Gastrocnemius medialis (tissue), 4 donors: ENCODE data around the gene MRPL2. TPM values are rescaled to one million over a fixed set of nuclear protein-coding genes. Genes with fewer than 3 reads are reported as not detected.
A peak's percentile ranks its signal among the peaks of the same experiment; 100 is the strongest.

ENCODE experiments used
- ATAC-seq, 2 donors: fragments of 150-250 bp; one replicate each; pipeline ENCODE4 v1.9.1; 2016
- DNase-seq, 2 donors: peaks; one replicate each; pipeline ENCODE4 v3.0.0-alpha.2; 2019
- H3K27ac ChIP-seq, 4 donors: fragments of 200-600 bp; sonication (generic); 1 replicate in 1 of 4; 2 replicates in 3 of 4; pipeline ENCODE4 v1.5.1; 2016 to 2018; ENCODE audit warnings: mild to moderate bottlenecking in 2 of 4, moderate library complexity in 1 of 4
- H3K27me3 ChIP-seq, 3 donors: fragments of 200-600 bp; sonication (generic) in 2 of 3; 1 replicate in 1 of 3; 2 replicates in 2 of 3; pipeline versions ENCODE4 v1.5.1 to v1.6.0; 2016 to 2019; ENCODE audit warnings: mild to moderate bottlenecking in 1 of 3, moderate library complexity in 1 of 3
- H3K36me3 ChIP-seq, 2 donors: fragments of 200-600 bp; sonication (generic) in 1 of 2; one replicate each; pipeline ENCODE4 v1.5.1; 2017 to 2018
- H3K4me1 ChIP-seq, 2 donors: fragments of 200-600 bp; sonication (generic) in 1 of 2; one replicate each; pipeline ENCODE4 v1.5.1; 2016 to 2017; ENCODE audit warnings: mild to moderate bottlenecking in 2 of 2
- H3K4me3 ChIP-seq, 4 donors: fragments of 200-600 bp; sonication (generic) in 3 of 4; 1 replicate in 1 of 4; 2 replicates in 3 of 4; pipeline ENCODE4 v1.5.1; 2016 to 2019; ENCODE audit warnings: mild to moderate bottlenecking in 2 of 4
- H3K9me3 ChIP-seq, 3 donors: fragments of 200-600 bp; sonication (generic) in 2 of 3; 1 replicate in 1 of 3; 2 replicates in 2 of 3; pipeline ENCODE4 v1.5.1; 2016 to 2019
- CTCF ChIP-seq, 5 experiments: fragments of 450-650 bp in 3 of 5; fragments of 200-600 bp in 2 of 5; sonication (generic) in 2 of 5; IDR thresholded peaks in 4 of 5; conservative IDR thresholded peaks in 1 of 5; 1 replicate in 4 of 5; 2 replicates in 1 of 5; pipeline ENCODE4 v1.5.1; 2016 to 2019; ENCODE audit warnings: antibody characterized with exemption in 5 of 5, mild to moderate bottlenecking in 3 of 5, moderate library complexity in 3 of 5
- POLR2A ChIP-seq, 2 donors: fragments of 450-650 bp; IDR thresholded peaks; one replicate each; pipeline ENCODE4 v1.6.1; 2017; ENCODE audit warnings: antibody characterized with exemption in 2 of 2, mild to moderate bottlenecking in 2 of 2, moderate library complexity in 2 of 2
- in situ Hi-C, 4 donors: fragments of 200-750 bp; cut with MboI; loops; one replicate each; pipeline versions ENCODE4 v1.15.0 to v1.8.0; 2017; ENCODE audit warnings: low sequenced_read_pairs in 4 of 4
- intact Hi-C: fragments of 100-400 bp; cut with DNase I; formaldehyde crosslinking; loops from one replicate; pipeline ENCODE4 v1.15.1; 2023; ENCODE audit warnings: low total_unique reads
- total RNA-seq, 4 donors: library from RNA; depleted of rRNA; stranded (reverse); fragments of >200 nt; gene quantifications; one replicate each; pipeline versions ENCODE4 v1.1.0 to v1.2.3, GENCODE V29; 2016

MRPL2 gene
- total RNA-seq, result 10 to 100 TPM; 34.1 to 64.9 (median 41.1) TPM

- ATAC-seq (peak; percentile 94 to 97), DNase-seq (peak; percentile 99)
- Histone ChIP-seq H3K4me3 (peak within 1 kb of the TSS; percentile 87 to 98 (median 92)), H3K36me3 (peaks cover 0 to 46% of the 10 kb centered on the region in 2 donors), H3K27ac (peak within 1 kb of the TSS; percentile 90 to 99 (median 95)), H3K4me1 (peaks cover 24 to 30% of the 10 kb centered on the region in 2 donors), H3K27me3 (no peaks in the 10 kb centered on the region), H3K9me3 (no peaks in the 10 kb centered on the region)
- in situ Hi-C loops (no loop called here), intact Hi-C loops (loop anchor here (1.0 to 10.0 kb wide), 6 partner anchors 45 to 315 kb away; partner anchors contain the start of genes KLHDC3, PEX6 and TBCC)
- TF ChIP-seq POLR2A (IDR thresholded peaks at IDR 0.05) (peak; percentile 72 to 88), CTCF (IDR thresholded peaks at IDR 0.05 in 4 of 5, conservative IDR thresholded peaks at IDR 0.05 in 1 of 5) (no peak)
Observed at GRCh38 chr6:43059168-43060033, at the start of gene MRPL2, which contains the start of gene KLC4. TSS of gene MRPL2 (minus strand) at chr6:43059434. CDS start at chr6:43059381, 53 bp downstream. TSS of gene KLC4 (plus strand) at chr6:43059631. CDS start at chr6:43061336, 1,705 bp downstream.

GRCh38 chr6:43107344-43108062 is 48.3 kb upstream of the MRPL2 start:
- in situ Hi-C loops (no loop called here), intact Hi-C loops (no loop called here)
- no peaks in the 10 kb centered on the region for H3K9me3 ChIP-seq
- no peak for DNase-seq
- no peaks in the 10 kb centered on the region for H3K36me3 ChIP-seq
- TF ChIP-seq POLR2A (IDR thresholded peaks at IDR 0.05), result no peak
- TF ChIP-seq CTCF (IDR thresholded peaks at IDR 0.05 in 4 of 5, conservative IDR thresholded peaks at IDR 0.05 in 1 of 5), result no peak
- ATAC-seq, result no peak
- H3K27me3 ChIP-seq, result no peaks in the 10 kb centered on the region
- H3K27ac ChIP-seq, result no peak overlapping the region
- H3K4me3 ChIP-seq, result no peak overlapping the region
- H3K4me1 ChIP-seq, result no peaks in the 10 kb centered on the region

GRCh38 chr6:43105538-43106222 is 46.4 kb upstream of the MRPL2 start:
- Histone ChIP-seq H3K36me3 (no peaks in the 10 kb centered on the region), H3K9me3 (no peaks in the 10 kb centered on the region), H3K4me3 (no peak overlapping the region), H3K27me3 (no peaks in the 10 kb centered on the region), H3K4me1 (no peaks in the 10 kb centered on the region), H3K27ac (no peak overlapping the region)
- ATAC-seq (no peak), DNase-seq (no peak)
- intact Hi-C loops, result no loop called here
- in situ Hi-C loops, result no loop called here
- no peak for TF ChIP-seq POLR2A (IDR thresholded peaks at IDR 0.05)
- no peak for TF ChIP-seq CTCF (IDR thresholded peaks at IDR 0.05 in 4 of 5, conservative IDR thresholded peaks at IDR 0.05 in 1 of 5)

GRCh38 chr6:43103253-43103876 is 44.1 kb upstream of the MRPL2 start:
- in situ Hi-C loops (no loop called here), intact Hi-C loops (no loop called here)
- Histone ChIP-seq H3K9me3 (no peaks in the 10 kb centered on the region), H3K4me3 (no peak overlapping the region), H3K36me3 (no peaks in the 10 kb centered on the region), H3K27ac (no peak overlapping the region), H3K27me3 (no peaks in the 10 kb centered on the region), H3K4me1 (no peaks in the 10 kb centered on the region)
- TF ChIP-seq POLR2A (IDR thresholded peaks at IDR 0.05), result no peak
- TF ChIP-seq CTCF (IDR thresholded peaks at IDR 0.05 in 4 of 5, conservative IDR thresholded peaks at IDR 0.05 in 1 of 5), result no peak
- DNase-seq (no peak), ATAC-seq (no peak)
